Epithelial cell of esophagus (primary cell): ENCODE data around the gene FLNB.
A peak's percentile ranks its signal among the peaks of the same experiment; 100 is the strongest.

ENCODE experiments used
- DNase-seq: peaks from one replicate; pipeline ENCODE4 v3.0.0; 2010; ENCODE audit warnings: low read depth
- H3K4me3 ChIP-seq: 2 replicates; pipeline ENCODE4 v1.5.1; 2011; ENCODE audit warnings: mild to moderate bottlenecking, low read length, control low read depth
- TF ChIP-seq, protein P1 (sequence below): IDR thresholded peaks from 2 replicates; pipeline ENCODE4 v1.5.1; 2011; ENCODE audit warnings: low read depth, mild to moderate bottlenecking, low read length, control low read depth, inconsistent platforms; ENCODE audit not compliant: insufficient read depth; ENCODE audit errors: missing control alignments

The FLNB gene

DNA sequence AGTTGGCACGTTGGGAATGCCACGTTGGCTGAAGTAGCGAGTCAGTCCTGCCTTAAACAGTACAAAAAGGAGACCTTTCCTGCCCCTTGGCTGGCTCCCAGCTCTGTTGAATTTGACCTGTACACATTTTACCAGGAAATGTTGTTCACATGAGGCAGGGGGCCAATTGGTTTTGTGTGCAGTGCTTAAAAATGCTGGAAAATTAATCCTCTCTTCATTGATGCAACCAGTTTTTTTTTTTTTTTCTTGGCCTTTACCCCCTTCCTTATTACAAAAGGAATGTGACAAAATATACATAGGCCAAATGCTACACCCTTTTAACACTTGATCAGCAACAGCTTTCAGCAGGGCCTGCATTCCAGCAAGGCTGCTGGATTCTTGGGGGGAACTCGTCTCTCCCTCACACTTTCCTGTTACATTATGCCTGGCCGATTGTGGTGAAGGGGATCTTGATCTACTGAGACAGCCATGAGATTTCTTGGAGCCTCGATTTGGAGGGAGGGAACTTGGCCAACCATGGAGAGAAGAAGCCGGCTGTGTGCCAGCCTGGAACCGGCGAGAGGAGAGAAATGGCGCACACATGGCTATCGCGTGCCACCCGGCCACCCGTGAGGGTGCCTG lies 109.4 kb downstream of the FLNB start:
- TF ChIP-seq, protein P1, sequence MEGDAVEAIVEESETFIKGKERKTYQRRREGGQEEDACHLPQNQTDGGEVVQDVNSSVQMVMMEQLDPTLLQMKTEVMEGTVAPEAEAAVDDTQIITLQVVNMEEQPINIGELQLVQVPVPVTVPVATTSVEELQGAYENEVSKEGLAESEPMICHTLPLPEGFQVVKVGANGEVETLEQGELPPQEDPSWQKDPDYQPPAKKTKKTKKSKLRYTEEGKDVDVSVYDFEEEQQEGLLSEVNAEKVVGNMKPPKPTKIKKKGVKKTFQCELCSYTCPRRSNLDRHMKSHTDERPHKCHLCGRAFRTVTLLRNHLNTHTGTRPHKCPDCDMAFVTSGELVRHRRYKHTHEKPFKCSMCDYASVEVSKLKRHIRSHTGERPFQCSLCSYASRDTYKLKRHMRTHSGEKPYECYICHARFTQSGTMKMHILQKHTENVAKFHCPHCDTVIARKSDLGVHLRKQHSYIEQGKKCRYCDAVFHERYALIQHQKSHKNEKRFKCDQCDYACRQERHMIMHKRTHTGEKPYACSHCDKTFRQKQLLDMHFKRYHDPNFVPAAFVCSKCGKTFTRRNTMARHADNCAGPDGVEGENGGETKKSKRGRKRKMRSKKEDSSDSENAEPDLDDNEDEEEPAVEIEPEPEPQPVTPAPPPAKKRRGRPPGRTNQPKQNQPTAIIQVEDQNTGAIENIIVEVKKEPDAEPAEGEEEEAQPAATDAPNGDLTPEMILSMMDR = no peak
- DNase-seq = no peak
- no peak overlapping the region for H3K4me3 ChIP-seq

DNA sequence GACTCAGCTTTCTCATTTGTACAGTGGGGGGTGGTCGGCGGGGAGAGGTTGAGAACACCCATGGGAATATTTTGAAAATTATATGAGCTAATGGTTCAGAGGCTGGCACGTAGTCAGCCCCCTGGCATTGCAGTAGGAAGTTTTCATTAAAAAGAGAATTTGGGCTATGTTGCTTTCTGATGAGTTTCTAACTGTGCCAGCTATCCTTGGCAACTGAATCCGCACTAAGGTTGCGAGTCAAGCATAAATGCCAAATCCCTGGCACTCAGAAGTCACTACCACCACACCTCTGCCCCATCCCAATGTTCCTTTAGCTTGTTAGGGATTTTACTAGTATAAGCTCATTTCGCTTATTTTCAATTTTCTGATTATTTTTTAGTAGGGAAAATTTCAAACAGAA lies 111.0 kb downstream of the FLNB start:
- H3K4me3 ChIP-seq = no peak overlapping the region
- no peak for DNase-seq
- TF ChIP-seq, protein P1 = no peak

DNA sequence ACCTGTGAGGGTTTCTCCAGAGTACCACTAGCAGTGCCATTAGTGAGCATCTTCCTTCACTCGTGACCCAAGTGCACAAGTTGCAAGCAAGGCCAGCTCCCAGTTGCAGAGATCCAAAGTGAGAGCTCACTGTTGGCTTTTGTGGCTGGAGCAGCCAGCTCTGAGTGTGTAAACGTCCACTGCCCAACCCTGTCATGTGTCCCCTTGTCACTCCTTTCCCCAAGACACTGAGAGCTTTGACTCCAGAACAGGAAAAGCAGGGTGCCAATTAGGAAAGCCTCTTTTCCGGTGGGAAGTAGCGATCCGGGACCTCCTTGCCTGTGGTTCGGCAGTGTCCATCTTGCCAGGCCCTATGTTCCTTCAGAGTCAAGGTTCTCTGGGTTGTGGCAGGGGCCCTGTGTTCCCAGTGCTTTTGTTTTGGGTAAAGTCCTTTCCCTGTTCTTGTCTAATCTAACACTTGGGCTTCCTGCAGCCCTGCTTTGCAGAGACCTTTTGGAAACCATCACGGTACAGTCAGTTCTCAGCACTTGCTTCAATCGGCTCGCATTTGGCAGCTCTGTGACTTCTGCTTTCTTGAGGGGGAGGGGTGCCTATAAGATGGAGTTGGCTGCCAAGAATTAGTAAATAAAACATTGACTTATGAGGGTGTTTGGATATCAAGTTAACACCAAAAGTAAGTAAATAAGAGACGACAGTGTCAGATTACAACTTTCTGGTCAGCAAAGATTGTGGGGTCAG lies 112.0 kb downstream of the FLNB start:
- DNase-seq = no peak
- TF ChIP-seq, protein P1 = no peak

DNA sequence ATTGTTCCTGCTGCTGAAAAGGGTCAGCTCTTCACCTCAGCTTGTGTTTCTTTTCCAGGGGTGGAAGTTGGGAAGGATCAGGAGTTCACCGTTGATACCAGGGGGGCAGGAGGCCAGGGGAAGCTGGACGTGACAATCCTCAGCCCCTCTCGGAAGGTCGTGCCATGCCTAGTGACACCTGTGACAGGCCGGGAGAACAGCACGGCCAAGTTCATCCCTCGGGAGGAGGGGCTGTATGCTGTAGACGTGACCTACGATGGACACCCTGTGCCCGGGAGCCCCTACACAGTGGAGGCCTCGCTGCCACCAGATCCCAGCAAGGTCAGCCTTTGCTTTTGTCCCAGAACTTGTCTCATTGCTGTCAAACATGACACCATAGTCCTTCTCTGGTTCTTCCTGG lies 113.0 kb downstream of the FLNB start:
- H3K4me3 ChIP-seq = no peak overlapping the region
- DNase-seq = no peak
- TF ChIP-seq, protein P1 = no peak

More for the DNA sequence above, 112.0 kb downstream of the FLNB start:
- no peak overlapping the region for H3K4me3 ChIP-seq

DNA sequence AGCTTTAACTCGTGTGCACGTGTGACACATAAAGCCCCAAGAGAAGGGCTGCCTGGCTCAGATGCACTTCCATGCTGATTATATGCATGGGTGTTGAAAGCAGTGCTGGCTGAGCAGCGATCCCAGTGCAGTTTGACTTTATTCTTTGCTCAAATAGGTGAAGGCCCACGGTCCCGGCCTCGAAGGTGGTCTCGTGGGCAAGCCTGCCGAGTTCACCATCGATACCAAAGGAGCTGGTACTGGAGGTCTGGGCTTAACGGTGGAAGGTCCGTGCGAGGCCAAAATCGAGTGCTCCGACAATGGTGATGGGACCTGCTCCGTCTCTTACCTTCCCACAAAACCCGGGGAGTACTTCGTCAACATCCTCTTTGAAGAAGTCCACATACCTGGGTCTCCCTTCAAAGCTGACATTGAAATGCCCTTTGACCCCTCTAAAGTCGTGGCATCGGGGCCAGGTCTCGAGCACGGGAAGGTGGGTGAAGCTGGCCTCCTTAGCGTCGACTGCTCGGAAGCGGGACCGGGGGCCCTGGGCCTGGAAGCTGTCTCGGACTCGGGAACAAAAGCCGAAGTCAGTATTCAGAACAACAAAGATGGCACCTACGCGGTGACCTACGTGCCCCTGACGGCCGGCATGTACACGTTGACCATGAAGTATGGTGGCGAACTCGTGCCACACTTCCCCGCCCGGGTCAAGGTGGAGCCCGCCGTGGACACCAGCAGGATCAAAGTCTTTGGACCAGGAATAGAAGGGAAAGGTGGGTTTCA lies 114.9 kb downstream of the FLNB start:
- TF ChIP-seq, protein P1 = no peak
- no peak overlapping the region for H3K4me3 ChIP-seq

DNA sequence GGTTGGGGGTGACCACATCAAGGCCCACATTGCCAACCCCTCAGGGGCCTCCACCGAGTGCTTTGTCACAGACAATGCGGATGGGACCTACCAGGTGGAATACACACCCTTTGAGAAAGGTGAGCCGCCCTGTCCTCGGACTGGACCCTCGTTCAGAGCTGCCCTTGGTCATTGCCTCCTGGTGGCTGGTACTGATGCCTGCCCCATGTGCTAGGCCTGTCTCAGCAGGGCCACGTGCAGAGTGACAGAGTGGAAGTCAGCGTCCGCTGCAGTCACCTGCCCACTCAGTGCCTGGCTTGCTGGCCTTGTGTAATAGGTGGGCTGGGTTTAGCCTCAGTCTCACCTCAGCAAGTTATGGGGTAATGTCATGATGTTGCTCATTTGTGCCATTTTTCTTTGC lies 116.2 kb downstream of the FLNB start:
- H3K4me3 ChIP-seq = no peak overlapping the region
- TF ChIP-seq, protein P1 = peak; percentile 5
- no peak for DNase-seq

More for the DNA sequence above, 114.9 kb downstream of the FLNB start:
- no peak for DNase-seq
